Ishikawa (cell line): ENCODE data around the gene FCER2.

Source experiments
- CEBPB ChIP-seq: IDR thresholded peaks from 2 replicates; pipeline ENCODE4 v1.6.1; 2012
- EP300 ChIP-seq: IDR thresholded peaks from 2 replicates; pipeline ENCODE4 v1.6.1; 2012; ENCODE audit warnings: borderline replicate concordance
- FOXM1 ChIP-seq: IDR thresholded peaks from 2 replicates; pipeline ENCODE4 v1.6.1; 2012; ENCODE audit warnings: low read depth, borderline replicate concordance
- RAD21 ChIP-seq: IDR thresholded peaks from 2 replicates; pipeline ENCODE4 v1.6.1; 2012; ENCODE audit warnings: low read depth
- TAF1 ChIP-seq: IDR thresholded peaks from 2 replicates; pipeline ENCODE4 v1.6.1; 2012; ENCODE audit warnings: low read depth, mild to moderate bottlenecking
- YY1 ChIP-seq: IDR thresholded peaks from 2 replicates; pipeline ENCODE4 v1.6.1; 2012; ENCODE audit warnings: low read depth

GRCh38 chr19:7718668-7719067 lies 16.7 kb upstream of the FCER2 start:
- TF ChIP-seq RAD21, result no peak
- no peak for TF ChIP-seq TAF1
- TF ChIP-seq EP300, result no peak
- TF ChIP-seq YY1, result no peak
- TF ChIP-seq CEBPB, result no peak
- TF ChIP-seq FOXM1, result no peak
